Measurements from ENCODE around the gene CCDC157.

The CCDC157 gene

GRCh38 chr22:30332994-30333706, 23.7 kb upstream of the CCDC157 start:
- Histone ChIP-seq H3K4me1 (ENCODE audit: control insufficient read depth, insufficient read depth, low read length) (no peaks in the 10 kb centered on the region), H3K27ac (ENCODE audit: extremely low read depth, low read depth, low read length) (no peak overlapping the region), H3K36me3 (ENCODE audit: control insufficient read depth in 2 of 2, insufficient read depth in 1 of 2, low read length in 2 of 2) (peaks cover 48 to 84% of the 10 kb centered on the region in 2 experiments), H3K4me3 (ENCODE audit: low read depth, low read length) (no peak overlapping the region), H3K9me3 (ENCODE audit: control insufficient read depth, insufficient read depth, low read depth, low read length) (no peaks in the 10 kb centered on the region)
- POLR2A ChIA-PET: interaction anchor here (0.5 to 2.2 kb wide), 2 partner anchors 23 to 251 kb away, joined by 4 to 11 read pairs; partner anchors contain the start of genes CCDC157 and SF3A1
- TF ChIP-seq ZNF843 (tag by site-specific recombination; IDR thresholded peaks at IDR 0.05): no peak
- peak; percentile 23; the same call in 1 of the 2 replicates for TF ChIP-seq SCRT2 (tag by site-specific recombination; IDR thresholded peaks at IDR 0.05)
- CTCF ChIA-PET: interaction anchor here (0.7 to 1.1 kb wide), 3 partner anchors 45 to 64 kb away, joined by 3 to 4 read pairs (median 4); no protein-coding TSS in a partner anchor

- ChIA-PET POLR2A (interaction anchor here (2.2 kb wide), 1 partner anchor 23 kb away, joined by 11 read pairs; the partner anchor contains the start of genes CCDC157 and SF3A1), CTCF (interaction anchor here (0.9 to 1.1 kb wide), 2 partner anchors 46 to 57 kb away, joined by 4 read pairs; no protein-coding TSS in a partner anchor)
- Histone ChIP-seq H3K4me1 (ENCODE audit: control insufficient read depth, insufficient read depth, low read length) (no peaks in the 10 kb centered on the region), H3K27ac (ENCODE audit: extremely low read depth, low read depth, low read length) (no peak overlapping the region), H3K4me3 (ENCODE audit: low read depth, low read length) (no peak overlapping the region), H3K9me3 (ENCODE audit: control insufficient read depth, insufficient read depth, low read depth, low read length) (no peaks in the 10 kb centered on the region), H3K36me3 (ENCODE audit: control insufficient read depth in 2 of 2, insufficient read depth in 1 of 2, low read length in 2 of 2) (peaks cover 53 to 85% of the 10 kb centered on the region in 2 experiments)
- TF ChIP-seq ZXDB (tag by site-specific recombination; IDR thresholded peaks at IDR 0.05) (no peak), ZNF24 (tag by site-specific recombination; IDR thresholded peaks at IDR 0.05) (no peak), ELK4 (IDR thresholded peaks at IDR 0.05; ENCODE audit: borderline replicate concordance, low read depth, low read length) (no peak), ZNF132 (tag by site-specific recombination; IDR thresholded peaks at IDR 0.05; ENCODE audit: borderline replicate concordance) (no peak)
These were observed 23.1 kb upstream of the CCDC157 start for GRCh38 chr22:30333707-30334087.

- CTCF ChIA-PET: interaction anchor here (1.0 kb wide), 1 partner anchor 151 kb away, joined by 3 read pairs; no protein-coding TSS in a partner anchor
- no peak for TF ChIP-seq ZSCAN30 (tag by site-specific recombination; IDR thresholded peaks at IDR 0.05)
- no peak for TF ChIP-seq ZNF175 (tag by site-specific recombination; IDR thresholded peaks at IDR 0.05)
- Histone ChIP-seq H3K4me1 (ENCODE audit: control insufficient read depth, insufficient read depth, low read length) (no peaks in the 10 kb centered on the region), H3K27ac (ENCODE audit: extremely low read depth, low read depth, low read length) (no peak overlapping the region), H3K36me3 (ENCODE audit: control insufficient read depth in 2 of 2, insufficient read depth in 1 of 2, low read length in 2 of 2) (peaks cover 63 to 91% of the 10 kb centered on the region in 2 experiments), H3K4me3 (ENCODE audit: low read depth, low read length) (no peak overlapping the region), H3K9me3 (ENCODE audit: control insufficient read depth, insufficient read depth, low read depth, low read length) (no peaks in the 10 kb centered on the region)
- POLR2A ChIA-PET: interaction anchor here (0.6 kb wide), 1 partner anchor 78 kb away, joined by 3 read pairs; no protein-coding TSS in a partner anchor
These were observed 22.2 kb upstream of the CCDC157 start for GRCh38 chr22:30334646-30335045.

GRCh38 chr22:30335236-30335635, 21.6 kb upstream of the CCDC157 start:
- CTCF ChIA-PET: interaction anchor here (1.0 to 1.8 kb wide), 2 partner anchors 47 to 150 kb away, joined by 3 to 6 read pairs; no protein-coding TSS in a partner anchor
- Histone ChIP-seq H3K4me1 (ENCODE audit: control insufficient read depth, insufficient read depth, low read length) (no peaks in the 10 kb centered on the region), H3K27ac (ENCODE audit: extremely low read depth, low read depth, low read length) (no peak overlapping the region), H3K36me3 (ENCODE audit: control insufficient read depth in 2 of 2, insufficient read depth in 1 of 2, low read length in 2 of 2) (peaks cover 66 to 94% of the 10 kb centered on the region in 2 experiments), H3K4me3 (ENCODE audit: low read depth, low read length) (no peak overlapping the region), H3K9me3 (ENCODE audit: control insufficient read depth, insufficient read depth, low read depth, low read length) (no peaks in the 10 kb centered on the region)
- POLR2A ChIA-PET: interaction anchor here (1.6 kb wide), 1 partner anchor 8 kb away, joined by 7 read pairs; the partner anchor contains the start of gene TBC1D10A
- TF ChIP-seq CTCF (tag by site-specific recombination; IDR thresholded peaks at IDR 0.05) (no peak), ZNF175 (tag by site-specific recombination; IDR thresholded peaks at IDR 0.05) (no peak), ZNF580 (tag by site-specific recombination; IDR thresholded peaks at IDR 0.05) (no peak), ZNF654 (tag by site-specific recombination; IDR thresholded peaks at IDR 0.05; ENCODE audit: low read depth) (no peak), ZNF132 (tag by site-specific recombination; IDR thresholded peaks at IDR 0.05; ENCODE audit: borderline replicate concordance) (no peak), ZNF350 (tag by site-specific recombination; IDR thresholded peaks at IDR 0.05) (no peak), ZNF214 (tag by site-specific recombination; IDR thresholded peaks at IDR 0.05; ENCODE audit: borderline replicate concordance) (no peak)
